Measurements from ENCODE around the gene AP1M2.

Gene AP1M2

GRCh38 chr19:10587022-10587838 lies at the start of gene AP1M2:
TSS of gene AP1M2 (minus strand) at chr19:10587312. CDS start at chr19:10587231, 81 bp downstream.
- DNase-seq (ENCODE audit: low read depth), result no peak

GRCh38 chr19:10636304-10636972 lies 49.3 kb upstream of the AP1M2 start:
- DNase-seq (ENCODE audit: low read depth), result no peak

GRCh38 chr19:10634963-10635362 lies 47.9 kb upstream of the AP1M2 start:
- no peak for DNase-seq (ENCODE audit: low read depth)

- DNase-seq (ENCODE audit: low read depth), result no peak
These were observed 47.3 kb upstream of the AP1M2 start for GRCh38 chr19:10634430-10634829.

- no peak for DNase-seq (ENCODE audit: low read depth)
These were observed 44.8 kb upstream of the AP1M2 start for GRCh38 chr19:10631874-10632273.

- DNase-seq (ENCODE audit: low read depth), result no peak
These were observed 38.6 kb upstream of the AP1M2 start for GRCh38 chr19:10625762-10626138.

- DNase-seq (ENCODE audit: low read depth), result no peak
These were observed 38.1 kb upstream of the AP1M2 start, which contains the start of gene SLC44A2 for GRCh38 chr19:10625003-10625761. TSS of gene SLC44A2 (plus strand) at chr19:10625553. CDS start at chr19:10625634, 81 bp downstream.

- no peak for DNase-seq (ENCODE audit: low read depth)
These were observed 37.5 kb upstream of the AP1M2 start for GRCh38 chr19:10624585-10624984.

GRCh38 chr19:10621966-10622365 lies 34.9 kb upstream of the AP1M2 start:
- DNase-seq (ENCODE audit: low read depth), result no peak

GRCh38 chr19:10620786-10621185 lies 33.7 kb upstream of the AP1M2 start:
- no peak for DNase-seq (ENCODE audit: low read depth)

GRCh38 chr19:10618846-10619245 lies 31.7 kb upstream of the AP1M2 start:
- no peak for DNase-seq (ENCODE audit: low read depth)

- no peak for DNase-seq (ENCODE audit: low read depth)
These were observed 30.5 kb upstream of the AP1M2 start for GRCh38 chr19:10617409-10618121.

- no peak for DNase-seq (ENCODE audit: low read depth)
These were observed 28.4 kb upstream of the AP1M2 start for GRCh38 chr19:10615429-10616023.

GRCh38 chr19:10612499-10613119 lies 25.5 kb upstream of the AP1M2 start:
- DNase-seq (ENCODE audit: low read depth), result no peak

- DNase-seq (ENCODE audit: low read depth), result no peak
These were observed 24.8 kb upstream of the AP1M2 start for GRCh38 chr19:10611907-10612306.

GRCh38 chr19:10604460-10604980 lies 17.4 kb upstream of the AP1M2 start:
- peak; percentile 11 for DNase-seq (ENCODE audit: low read depth)

- DNase-seq (ENCODE audit: low read depth), result peak; percentile 11
These were observed 16.9 kb upstream of the AP1M2 start for GRCh38 chr19:10603873-10604459.

GRCh38 chr19:10603084-10603872 lies 16.2 kb upstream of the AP1M2 start:
- peak; percentile 71 for DNase-seq (ENCODE audit: low read depth)

- peak; percentile 82 for DNase-seq (ENCODE audit: low read depth)
These were observed 15.4 kb upstream of the AP1M2 start for GRCh38 chr19:10602330-10603083.

Measured in stimulated activated CD8-positive, alpha-beta memory T cell treated with anti-CD3 and anti-CD28 coated beads, Interleukin-12 subunit alpha, Interleukin-12 subunit beta, amount 100 ng/mL, for 4 hours (primary cell).